Stomach (tissue), 9 donors: ENCODE data around the gene COQ4. TPM values are rescaled to one million over a fixed set of nuclear protein-coding genes. Genes with fewer than 3 reads are reported as not detected.

Experiments used
- DNase-seq, 2 donors: peaks; one replicate each; pipeline versions ENCODE4 v3.0.0 to v3.0.0-alpha.2; 2013 to 2019
- H3K27ac ChIP-seq, 5 donors: fragments of 200-600 bp in 4 of 5; sonication (generic) in 4 of 5; one replicate each; pipeline ENCODE4 v1.5.1; 2013 to 2019; ENCODE audit warnings: mild to moderate bottlenecking in 1 of 5, moderate library complexity in 1 of 5
- H3K27me3 ChIP-seq, 3 donors: fragments of 200-600 bp; sonication (generic); one replicate each; pipeline ENCODE4 v1.5.1; 2017 to 2019; ENCODE audit warnings: mixed run types in 1 of 3
- H3K36me3 ChIP-seq, 4 donors: fragments of 200-600 bp; sonication (generic); 1 replicate in 3 of 4; 2 replicates in 1 of 4; pipeline ENCODE4 v1.5.1; 2016 to 2019
- H3K4me1 ChIP-seq, 4 donors: fragments of 200-600 bp; sonication (generic); one replicate each; pipeline ENCODE4 v1.5.1; 2016 to 2019
- H3K4me3 ChIP-seq, 4 donors: fragments of 200-600 bp; sonication (generic) in 3 of 4; one replicate each; pipeline ENCODE4 v1.5.1; 2016 to 2019; ENCODE audit warnings: mild to moderate bottlenecking in 1 of 4
- H3K9me3 ChIP-seq, 4 donors: fragments of 200-600 bp; sonication (generic); one replicate each; pipeline ENCODE4 v1.5.1; 2016 to 2019
- CTCF ChIP-seq, 7 experiments: fragments of 450-650 bp in 4 of 7; fragments of 200-600 bp in 3 of 7; sonication (generic) in 3 of 7; IDR thresholded peaks; one replicate each; pipeline ENCODE4 v1.5.1; 2016 to 2019; ENCODE audit warnings: antibody characterized with exemption in 7 of 7, control low read depth in 2 of 7, mild to moderate bottlenecking in 1 of 7
- EP300 ChIP-seq: sonication (generic); formaldehyde crosslinking; IDR thresholded peaks from one replicate; pipeline ENCODE4 v1.6.1; 2017; ENCODE audit warnings: antibody characterized with exemption
- POLR2A ChIP-seq, 4 donors: fragments of 450-650 bp; IDR thresholded peaks; one replicate each; pipeline ENCODE4 v1.6.1; 2016; ENCODE audit warnings: antibody characterized with exemption in 4 of 4, control low read depth in 2 of 4, mild to moderate bottlenecking in 1 of 4, moderate library complexity in 1 of 4
- POLR2AphosphoS5 ChIP-seq, 3 donors: sonication (generic); formaldehyde crosslinking; IDR thresholded peaks; one replicate each; pipeline ENCODE4 v1.6.1; 2016; ENCODE audit warnings: antibody characterized with exemption in 3 of 3
- WGBS, 5 donors: extraction: QIAGEN DNeasy Blood & Tissue Kit in 3 of 5; methylation state at CpG; one replicate each; pipeline versions ENCODE4 v1.1.5 to v1.1.7; 2013 to 2018; 5-methylcytosine and 5-hydroxymethylcytosine counted together
- intact Hi-C: fragments of 100-400 bp; cut with DNase I; formaldehyde crosslinking; loops from one replicate; pipeline ENCODE4 v1.15.1; 2023; ENCODE audit warnings: low total_unique reads
- polyA plus RNA-seq, 3 donors: library from polyadenylated mRNA; stranded (reverse); fragments of 200-250 nt; gene quantifications; one replicate each; pipeline ENCODE4 v1.2.3, GENCODE V29; 2013
- total RNA-seq, 5 donors: library from RNA; depleted of rRNA; stranded (reverse); fragments of >200 nt; gene quantifications; one replicate each; pipeline versions ENCODE4 v1.1.0 to v1.2.3, GENCODE V29; 2014 to 2016
- donor health status: healthy with polysubstance abuse.
- donor health status: Bipolar disorder and iron deficiency.
- donor health status: healthy.

Gene COQ4
- total and polyA plus RNA-seq, 8 donors, result 10.5 to 156 (median 63.7) TPM

GRCh38 chr9:128361986-128362646 lies 39.5 kb downstream of the COQ4 start:
- peak overlapping the region; percentile 2 to 72 (median 55) for H3K27ac ChIP-seq
- peak; percentile 88 to 94 for DNase-seq
- H3K9me3 ChIP-seq, result no peaks in the 10 kb centered on the region
- H3K4me3 ChIP-seq, result peak overlapping the region; percentile 43 to 52 (median 46)
- H3K36me3 ChIP-seq, result peaks cover 0 to 31% (median 19%) of the 10 kb centered on the region in 4 donors
- peaks cover 21 to 27% (median 24%) of the 10 kb centered on the region in 4 donors for H3K4me1 ChIP-seq
- intact Hi-C loops, result no loop called here
- H3K27me3 ChIP-seq, result no peaks in the 10 kb centered on the region
- WGBS, 5 donors, result 6 to 9% (median 8%) methylated on average over 18 to 20 of the region's 20 CpGs
- no peak for TF ChIP-seq POLR2A (IDR thresholded peaks at IDR 0.05)
- no peak for TF ChIP-seq EP300
- TF ChIP-seq POLR2AphosphoS5 (IDR thresholded peaks at IDR 0.05), result peak in 2 of 3 donors; percentile 23 to 53
- TF ChIP-seq CTCF (IDR thresholded peaks at IDR 0.05), result peak in 5 of 7 experiments; percentile 73 to 95 (median 83)

- peaks cover 0 to 24% (median 13%) of the 10 kb centered on the region in 4 donors for H3K36me3 ChIP-seq
- no peak for TF ChIP-seq POLR2AphosphoS5 (IDR thresholded peaks at IDR 0.05)
- no peak for TF ChIP-seq CTCF (IDR thresholded peaks at IDR 0.05)
- no peak for TF ChIP-seq POLR2A (IDR thresholded peaks at IDR 0.05)
- TF ChIP-seq EP300, result no peak
- H3K27ac ChIP-seq, result peak overlapping the region in 1 of 5 donors; percentile 2
- no peaks in the 10 kb centered on the region for H3K9me3 ChIP-seq
- peaks cover 21 to 27% (median 24%) of the 10 kb centered on the region in 4 donors for H3K4me1 ChIP-seq
- intact Hi-C loops, result no loop called here
- WGBS, 5 donors, result 66 to 85% (median 83%) methylated on average over 3 of the region's 3 CpGs
- no peaks in the 10 kb centered on the region for H3K27me3 ChIP-seq
- DNase-seq, result no peak
- no peak overlapping the region for H3K4me3 ChIP-seq
Observed at GRCh38 chr9:128362774-128363173, 40.1 kb downstream of the COQ4 start.

- H3K36me3 ChIP-seq, result peaks cover 0 to 2% (median 2%) of the 10 kb centered on the region in 4 donors
- no peak for DNase-seq
- TF ChIP-seq POLR2AphosphoS5 (IDR thresholded peaks at IDR 0.05) (no peak), POLR2A (IDR thresholded peaks at IDR 0.05) (no peak), EP300 (no peak), CTCF (IDR thresholded peaks at IDR 0.05) (no peak)
- H3K4me3 ChIP-seq, result peak overlapping the region in 1 of 4 donors; percentile 39
- H3K9me3 ChIP-seq, result no peaks in the 10 kb centered on the region
- peaks cover 27 to 35% (median 32%) of the 10 kb centered on the region in 4 donors for H3K4me1 ChIP-seq
- H3K27ac ChIP-seq, result peak overlapping the region in 1 of 5 donors; percentile 54
- H3K27me3 ChIP-seq, result no peaks in the 10 kb centered on the region
- WGBS, 5 donors, result 88 to 98% (median 92%) methylated on average over 4 of the region's 4 CpGs
- intact Hi-C loops, result no loop called here
Observed at GRCh38 chr9:128365525-128365924, 42.9 kb downstream of the COQ4 start.

- no peaks in the 10 kb centered on the region for H3K9me3 ChIP-seq
- no peak overlapping the region for H3K27ac ChIP-seq
- no peak overlapping the region for H3K4me3 ChIP-seq
- intact Hi-C loops, result no loop called here
- no peaks in the 10 kb centered on the region for H3K27me3 ChIP-seq
- 86 to 96% (median 95%) methylated on average over 9 of the region's 9 CpGs for WGBS, 5 donors
- H3K36me3 ChIP-seq, result peaks cover 0 to 13% (median 7%) of the 10 kb centered on the region in 4 donors
- TF ChIP-seq POLR2AphosphoS5 (IDR thresholded peaks at IDR 0.05) (no peak), POLR2A (IDR thresholded peaks at IDR 0.05) (no peak), EP300 (no peak)
- H3K4me1 ChIP-seq, result peaks cover 31 to 49% (median 44%) of the 10 kb centered on the region in 4 donors
- DNase-seq, result no peak
Observed at GRCh38 chr9:128369024-128369706, 46.5 kb downstream of the COQ4 start.
